Gastrocnemius medialis (tissue), 4 donors: ENCODE results near the gene PDLIM3.

Source experiments
- POLR2A ChIP-seq, 2 donors: fragments of 450-650 bp; IDR thresholded peaks; one replicate each; pipeline ENCODE4 v1.6.1; 2017; ENCODE audit warnings: antibody characterized with exemption in 2 of 2, mild to moderate bottlenecking in 2 of 2, moderate library complexity in 2 of 2
- TF ChIP-seq, protein P1 (sequence below), 5 experiments: fragments of 450-650 bp in 3 of 5; fragments of 200-600 bp in 2 of 5; sonication (generic) in 2 of 5; IDR thresholded peaks in 4 of 5; conservative IDR thresholded peaks in 1 of 5; 1 replicate in 4 of 5; 2 replicates in 1 of 5; pipeline ENCODE4 v1.5.1; 2016 to 2019; ENCODE audit warnings: antibody characterized with exemption in 5 of 5, mild to moderate bottlenecking in 3 of 5, moderate library complexity in 3 of 5

DNA sequence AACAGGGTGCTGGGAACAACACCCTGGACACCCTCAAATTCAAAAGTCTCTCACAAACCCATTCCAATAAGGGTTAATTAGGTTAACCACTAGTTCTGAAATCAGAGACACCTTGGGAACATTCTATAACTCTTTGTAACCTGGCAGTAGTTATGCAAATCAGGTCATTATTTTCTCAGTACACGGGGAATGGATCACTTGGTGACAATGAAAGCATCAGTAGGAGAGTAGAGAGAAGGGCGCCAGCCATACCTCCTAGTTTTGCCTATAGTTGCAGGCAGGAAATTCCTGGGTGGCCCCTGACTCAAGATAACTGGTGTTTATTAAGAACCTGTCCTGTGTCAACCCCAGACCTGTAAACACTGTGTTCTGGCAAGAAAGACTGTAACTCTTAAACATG lies 66.3 kb downstream of the PDLIM3 start:
- TF ChIP-seq, protein P1, sequence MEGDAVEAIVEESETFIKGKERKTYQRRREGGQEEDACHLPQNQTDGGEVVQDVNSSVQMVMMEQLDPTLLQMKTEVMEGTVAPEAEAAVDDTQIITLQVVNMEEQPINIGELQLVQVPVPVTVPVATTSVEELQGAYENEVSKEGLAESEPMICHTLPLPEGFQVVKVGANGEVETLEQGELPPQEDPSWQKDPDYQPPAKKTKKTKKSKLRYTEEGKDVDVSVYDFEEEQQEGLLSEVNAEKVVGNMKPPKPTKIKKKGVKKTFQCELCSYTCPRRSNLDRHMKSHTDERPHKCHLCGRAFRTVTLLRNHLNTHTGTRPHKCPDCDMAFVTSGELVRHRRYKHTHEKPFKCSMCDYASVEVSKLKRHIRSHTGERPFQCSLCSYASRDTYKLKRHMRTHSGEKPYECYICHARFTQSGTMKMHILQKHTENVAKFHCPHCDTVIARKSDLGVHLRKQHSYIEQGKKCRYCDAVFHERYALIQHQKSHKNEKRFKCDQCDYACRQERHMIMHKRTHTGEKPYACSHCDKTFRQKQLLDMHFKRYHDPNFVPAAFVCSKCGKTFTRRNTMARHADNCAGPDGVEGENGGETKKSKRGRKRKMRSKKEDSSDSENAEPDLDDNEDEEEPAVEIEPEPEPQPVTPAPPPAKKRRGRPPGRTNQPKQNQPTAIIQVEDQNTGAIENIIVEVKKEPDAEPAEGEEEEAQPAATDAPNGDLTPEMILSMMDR (IDR thresholded peaks at IDR 0.05 in 4 of 5, conservative IDR thresholded peaks at IDR 0.05 in 1 of 5): no peak
- TF ChIP-seq POLR2A (IDR thresholded peaks at IDR 0.05): no peak
